Gastroesophageal sphincter (tissue), 3 donors: ENCODE results near the gene MACROH2A1.

ENCODE experiments used
- EP300 ChIP-seq: sonication (generic); formaldehyde crosslinking; IDR thresholded peaks from one replicate; pipeline ENCODE4 v1.6.1; 2017; ENCODE audit warnings: antibody characterized with exemption, mild to moderate bottlenecking
- TF ChIP-seq, protein P1 (sequence below), 4 experiments: fragments of 200-600 bp in 2 of 4; fragments of 450-650 bp in 2 of 4; sonication (generic) in 1 of 4; IDR thresholded peaks; one replicate each; pipeline ENCODE4 v1.5.1; 2017 to 2019; ENCODE audit warnings: antibody characterized with exemption in 4 of 4, mild to moderate bottlenecking in 2 of 4, moderate library complexity in 2 of 4

- TF ChIP-seq, protein P1, sequence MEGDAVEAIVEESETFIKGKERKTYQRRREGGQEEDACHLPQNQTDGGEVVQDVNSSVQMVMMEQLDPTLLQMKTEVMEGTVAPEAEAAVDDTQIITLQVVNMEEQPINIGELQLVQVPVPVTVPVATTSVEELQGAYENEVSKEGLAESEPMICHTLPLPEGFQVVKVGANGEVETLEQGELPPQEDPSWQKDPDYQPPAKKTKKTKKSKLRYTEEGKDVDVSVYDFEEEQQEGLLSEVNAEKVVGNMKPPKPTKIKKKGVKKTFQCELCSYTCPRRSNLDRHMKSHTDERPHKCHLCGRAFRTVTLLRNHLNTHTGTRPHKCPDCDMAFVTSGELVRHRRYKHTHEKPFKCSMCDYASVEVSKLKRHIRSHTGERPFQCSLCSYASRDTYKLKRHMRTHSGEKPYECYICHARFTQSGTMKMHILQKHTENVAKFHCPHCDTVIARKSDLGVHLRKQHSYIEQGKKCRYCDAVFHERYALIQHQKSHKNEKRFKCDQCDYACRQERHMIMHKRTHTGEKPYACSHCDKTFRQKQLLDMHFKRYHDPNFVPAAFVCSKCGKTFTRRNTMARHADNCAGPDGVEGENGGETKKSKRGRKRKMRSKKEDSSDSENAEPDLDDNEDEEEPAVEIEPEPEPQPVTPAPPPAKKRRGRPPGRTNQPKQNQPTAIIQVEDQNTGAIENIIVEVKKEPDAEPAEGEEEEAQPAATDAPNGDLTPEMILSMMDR (IDR thresholded peaks at IDR 0.05), result no peak
- TF ChIP-seq EP300, result no peak
Measured at GRCh38 chr5:135432113-135432512, 33.1 kb upstream of the MACROH2A1 start.
